GM18526 (cell line): Measurements from ENCODE around the gene SKI.

ENCODE experiments used
- POLR2A ChIP-seq: IDR thresholded peaks from 3 replicates; pipeline ENCODE4 v1.6.1; 2011; ENCODE audit not compliant: insufficient read length; ENCODE audit errors: extremely low read depth

Gene SKI

GRCh38 chr1:2323451-2323974, 95.4 kb downstream of the SKI start:
- TF ChIP-seq POLR2A = no peak

- TF ChIP-seq POLR2A = no peak
Measured at GRCh38 chr1:2324553-2325366, 96.6 kb downstream of the SKI start.

- TF ChIP-seq POLR2A = no peak
Measured at GRCh38 chr1:2326524-2326923, 98.4 kb downstream of the SKI start.

GRCh38 chr1:2327841-2328240, 99.7 kb downstream of the SKI start:
- no peak for TF ChIP-seq POLR2A

GRCh38 chr1:2328676-2329455, 100.7 kb downstream of the SKI start:
- no peak for TF ChIP-seq POLR2A

- no peak for TF ChIP-seq POLR2A
Measured at GRCh38 chr1:2330035-2330434, 101.9 kb downstream of the SKI start.

GRCh38 chr1:2330519-2331199, 102.5 kb downstream of the SKI start:
- no peak for TF ChIP-seq POLR2A

- TF ChIP-seq POLR2A = no peak
Measured at GRCh38 chr1:2331200-2331544, 103.1 kb downstream of the SKI start.

GRCh38 chr1:2334366-2334765, 106.2 kb downstream of the SKI start:
- no peak for TF ChIP-seq POLR2A

- TF ChIP-seq POLR2A = no peak
Measured at GRCh38 chr1:2334883-2335534, 106.9 kb downstream of the SKI start.

GRCh38 chr1:2335721-2336455, 107.8 kb downstream of the SKI start:
- no peak for TF ChIP-seq POLR2A

GRCh38 chr1:2336499-2336898, 108.4 kb downstream of the SKI start:
- TF ChIP-seq POLR2A = no peak

GRCh38 chr1:2337081-2337480, 109.0 kb downstream of the SKI start:
- no peak for TF ChIP-seq POLR2A

GRCh38 chr1:2337501-2337900, 109.4 kb downstream of the SKI start:
- TF ChIP-seq POLR2A = no peak
